Sigmoid colon (tissue), 7 donors: ENCODE measurements around the gene PRDM16. TPM values are rescaled to one million over a fixed set of nuclear protein-coding genes. Genes with fewer than 3 reads are reported as not detected.

Experiments
- DNase-seq: peaks from one replicate; pipeline ENCODE4 v3.0.0-alpha.2; 2019
- H3K27ac ChIP-seq, 4 donors: fragments of 200-600 bp; sonication (generic); one replicate each; pipeline ENCODE4 v1.5.1; 2016 to 2019; ENCODE audit warnings: mild to moderate bottlenecking in 1 of 4
- H3K27me3 ChIP-seq, 3 donors: fragments of 200-600 bp; sonication (generic); one replicate each; pipeline ENCODE4 v1.5.1; 2019; ENCODE audit warnings: mild to moderate bottlenecking in 1 of 3
- H3K36me3 ChIP-seq, 4 donors: fragments of 200-600 bp; sonication (generic); one replicate each; pipeline ENCODE4 v1.5.1; 2016 to 2019
- H3K4me1 ChIP-seq, 4 donors: fragments of 200-600 bp; sonication (generic); one replicate each; pipeline ENCODE4 v1.5.1; 2017 to 2019
- H3K4me3 ChIP-seq, 4 donors: fragments of 200-600 bp; sonication (generic); one replicate each; pipeline ENCODE4 v1.5.1; 2017 to 2019; ENCODE audit warnings: mild to moderate bottlenecking in 2 of 4, moderate library complexity in 1 of 4
- H3K9me3 ChIP-seq, 4 donors: fragments of 200-600 bp in 3 of 4; sonication (generic) in 3 of 4; one replicate each; pipeline versions ENCODE4 v1.5.1 to v1.6.1; 2013 to 2019
- CTCF ChIP-seq, 4 experiments: fragments of 450-650 bp in 3 of 4; fragments of 200-600 bp in 1 of 4; IDR thresholded peaks; one replicate each; pipeline ENCODE4 v1.5.1; 2016 to 2019; ENCODE audit warnings: antibody characterized with exemption in 4 of 4, mild to moderate bottlenecking in 3 of 4, moderate library complexity in 2 of 4
- EP300 ChIP-seq, 4 donors: sonication (generic); formaldehyde crosslinking; IDR thresholded peaks; one replicate each; pipeline ENCODE4 v1.6.1; 2017; ENCODE audit warnings: antibody characterized with exemption in 4 of 4
- POLR2A ChIP-seq, 2 donors: fragments of 450-650 bp; IDR thresholded peaks; one replicate each; pipeline ENCODE4 v1.6.1; 2016; ENCODE audit warnings: antibody characterized with exemption in 2 of 2, mild to moderate bottlenecking in 2 of 2, moderate library complexity in 2 of 2
- POLR2AphosphoS5 ChIP-seq, 4 donors: sonication (generic); formaldehyde crosslinking; IDR thresholded peaks; one replicate each; pipeline ENCODE4 v1.6.1; 2017; ENCODE audit warnings: antibody characterized with exemption in 4 of 4
- WGBS, 2 donors: extraction: QIAGEN DNeasy Blood & Tissue Kit; methylation state at CpG; one replicate each; pipeline ENCODE4 v1.1.7; 2013; 5-methylcytosine and 5-hydroxymethylcytosine counted together
- intact Hi-C: fragments of 100-400 bp; cut with DNase I; formaldehyde crosslinking; loops from one replicate; pipeline ENCODE4 v1.15.1; 2023
- polyA plus RNA-seq, 3 donors: library from polyadenylated mRNA; stranded (reverse); fragments of 200-250 nt; gene quantifications; one replicate each; pipeline ENCODE4 v1.2.3, GENCODE V29; 2013
- total RNA-seq, 4 donors: library from RNA; depleted of rRNA; stranded (reverse); fragments of >200 nt; gene quantifications; one replicate each; pipeline ENCODE4 v1.1.0, GENCODE V29; 2016
- donor health status: healthy with polysubstance abuse.
- donor health status: Bipolar disorder and iron deficiency.
- donor health status: healthy.

Gene PRDM16
- total and polyA plus RNA-seq, 7 donors = under 0.01 to 1.7 (median 0.49) TPM

- intact Hi-C loops = no loop called here
- Histone ChIP-seq H3K27me3 (peaks cover 0 to 54% (median 26%) of the 10 kb centered on the region in 3 donors), H3K4me3 (no peak overlapping the region), H3K36me3 (no peaks in the 10 kb centered on the region), H3K4me1 (no peaks in the 10 kb centered on the region), H3K27ac (no peak overlapping the region), H3K9me3 (no peaks in the 10 kb centered on the region)
- DNase-seq = peak; percentile 61
- TF ChIP-seq EP300 (IDR thresholded peaks at IDR 0.05) = no peak
- TF ChIP-seq CTCF (IDR thresholded peaks at IDR 0.05) = no peak
- TF ChIP-seq POLR2A (IDR thresholded peaks at IDR 0.05) = no peak
- TF ChIP-seq POLR2AphosphoS5 (IDR thresholded peaks at IDR 0.05) = no peak
- WGBS, 2 donors = 87 to 90% methylated on average over 28 of the region's 28 CpGs
These were observed 47.1 kb upstream of the PRDM16 start for GRCh38 chr1:3021801-3022401.

- Histone ChIP-seq H3K4me3 (no peak overlapping the region), H3K27ac (no peak overlapping the region), H3K9me3 (no peaks in the 10 kb centered on the region), H3K4me1 (no peaks in the 10 kb centered on the region), H3K36me3 (no peaks in the 10 kb centered on the region), H3K27me3 (peaks cover 0 to 51% (median 20%) of the 10 kb centered on the region in 3 donors)
- WGBS, 2 donors = 92 to 93% methylated on average over 18 of the region's 18 CpGs
- intact Hi-C loops = no loop called here
- TF ChIP-seq POLR2A (IDR thresholded peaks at IDR 0.05) = no peak
- TF ChIP-seq POLR2AphosphoS5 (IDR thresholded peaks at IDR 0.05) = no peak
- no peak for TF ChIP-seq CTCF (IDR thresholded peaks at IDR 0.05)
- no peak for TF ChIP-seq EP300 (IDR thresholded peaks at IDR 0.05)
- peak; percentile 44 for DNase-seq
These were observed 46.5 kb upstream of the PRDM16 start for GRCh38 chr1:3022511-3022973.

GRCh38 chr1:3022976-3023375 lies 46.0 kb upstream of the PRDM16 start:
- peak; percentile 52 for DNase-seq
- Histone ChIP-seq H3K9me3 (no peaks in the 10 kb centered on the region), H3K27ac (no peak overlapping the region), H3K4me3 (no peak overlapping the region), H3K4me1 (no peaks in the 10 kb centered on the region), H3K27me3 (peaks cover 0 to 51% (median 15%) of the 10 kb centered on the region in 3 donors), H3K36me3 (no peaks in the 10 kb centered on the region)
- intact Hi-C loops = no loop called here
- 61 to 72% methylated on average over 14 of the region's 14 CpGs for WGBS, 2 donors
- TF ChIP-seq POLR2A (IDR thresholded peaks at IDR 0.05) (no peak), POLR2AphosphoS5 (IDR thresholded peaks at IDR 0.05) (no peak), EP300 (IDR thresholded peaks at IDR 0.05) (no peak), CTCF (IDR thresholded peaks at IDR 0.05) (no peak)

GRCh38 chr1:3024019-3024418 lies 45.0 kb upstream of the PRDM16 start:
- no peaks in the 10 kb centered on the region for H3K36me3 ChIP-seq
- peaks cover 0 to 51% (median 8%) of the 10 kb centered on the region in 3 donors for H3K27me3 ChIP-seq
- no peak overlapping the region for H3K4me3 ChIP-seq
- WGBS, 2 donors = 69 to 82% methylated on average over 9 of the region's 9 CpGs
- H3K9me3 ChIP-seq = no peaks in the 10 kb centered on the region
- intact Hi-C loops = no loop called here
- peak; percentile 7 for DNase-seq
- H3K27ac ChIP-seq = no peak overlapping the region
- H3K4me1 ChIP-seq = no peaks in the 10 kb centered on the region
- TF ChIP-seq CTCF (IDR thresholded peaks at IDR 0.05) (no peak), EP300 (IDR thresholded peaks at IDR 0.05) (no peak), POLR2AphosphoS5 (IDR thresholded peaks at IDR 0.05) (no peak), POLR2A (IDR thresholded peaks at IDR 0.05) (no peak)

- Histone ChIP-seq H3K27ac (no peak overlapping the region), H3K4me3 (no peak overlapping the region), H3K4me1 (no peaks in the 10 kb centered on the region), H3K27me3 (peaks cover 2 to 51% (median 14%) of the 10 kb centered on the region in 3 donors), H3K9me3 (no peaks in the 10 kb centered on the region), H3K36me3 (no peaks in the 10 kb centered on the region)
- intact Hi-C loops = no loop called here
- TF ChIP-seq EP300 (IDR thresholded peaks at IDR 0.05) (no peak), POLR2A (IDR thresholded peaks at IDR 0.05) (no peak), CTCF (IDR thresholded peaks at IDR 0.05) (no peak), POLR2AphosphoS5 (IDR thresholded peaks at IDR 0.05) (no peak)
- DNase-seq = peak; percentile 7
- 92% methylated on average over 11 of the region's 11 CpGs for WGBS, 2 donors
These were observed 44.4 kb upstream of the PRDM16 start for GRCh38 chr1:3024588-3024987.
